ENCODE measurements around the gene VWA1.

- no peak for TF ChIP-seq CTCF (IDR thresholded peaks at IDR 0.05)
- TF ChIP-seq POLR2A (IDR thresholded peaks at IDR 0.05): no peak
Observed at GRCh38 chr1:1393428-1393827, 42.1 kb upstream of the VWA1 start.

Measured in tibial nerve (tissue), 3 donors.